Measurements from ENCODE around the gene SV2B. TPM values are rescaled to one million over a fixed set of nuclear protein-coding genes. Genes with fewer than 3 reads are reported as not detected.

The SV2B gene
- polyA plus RNA-seq, 1 donor (not counting 4 experiments of a cell fraction or from before 2014, with no cell fraction given): 0.04 TPM

DNA sequence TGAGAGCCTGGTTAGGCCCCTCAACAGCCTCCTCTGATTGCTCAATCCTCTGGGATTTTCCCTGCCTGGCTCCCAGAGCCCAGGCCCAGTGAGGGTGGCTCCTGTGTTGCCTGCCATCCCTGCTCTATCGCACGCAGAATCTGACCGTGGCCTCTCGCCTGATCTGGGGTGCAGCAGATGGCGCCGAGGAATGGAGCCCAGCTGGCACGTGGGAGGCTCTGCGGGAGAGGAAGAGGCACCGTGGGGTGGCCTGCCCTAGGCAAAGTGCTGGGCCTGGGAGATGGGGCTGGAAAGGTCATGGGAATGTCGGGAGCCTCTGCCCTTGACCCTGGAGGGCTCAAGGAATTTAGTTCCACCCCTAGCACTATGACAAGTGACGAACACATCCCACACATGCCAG lies 10.3 kb downstream of the SV2B start:
- no peak overlapping the region for H3K4me2 ChIP-seq (ENCODE audit: control insufficient read depth, extremely low read depth, insufficient read depth, low read depth, low read length)
- no peaks in the 10 kb centered on the region for H3K36me3 ChIP-seq (ENCODE audit: control insufficient read depth in 2 of 2, extremely low read depth in 1 of 2, insufficient read depth in 2 of 2, low read length in 2 of 2)
- no peaks in the 10 kb centered on the region for H3K9me1 ChIP-seq (ENCODE audit: control insufficient read depth, extremely low read depth, insufficient read depth, low read length)
- dilution Hi-C loops (cut with MboI; ENCODE audit: extremely low pct_ligation_motif_present, low sequenced_read_pairs): no loop called here
- H3K27me3 ChIP-seq (ENCODE audit: control insufficient read depth, extremely low read depth, insufficient read depth, low read length): no peaks in the 10 kb centered on the region
- DNase-seq (ENCODE audit: low read depth, low spot score) (no peak), FAIRE-seq (no peak)
- H3K79me2 ChIP-seq (ENCODE audit: control insufficient read depth, insufficient read depth, low read length): no peaks in the 10 kb centered on the region
- no peak overlapping the region for H3K4me3 ChIP-seq (ENCODE audit: control insufficient read depth in 2 of 3, extremely low read depth in 1 of 3, insufficient read depth in 2 of 3, low read depth in 1 of 3, low read length in 3 of 3)
- no peak overlapping the region for H3K27ac ChIP-seq (ENCODE audit: control insufficient read depth, insufficient read depth, low read length)
- no peak overlapping the region for H3K9ac ChIP-seq (ENCODE audit: control insufficient read depth, extremely low read depth, insufficient read depth, low read length)
- TF ChIP-seq, protein P1, sequence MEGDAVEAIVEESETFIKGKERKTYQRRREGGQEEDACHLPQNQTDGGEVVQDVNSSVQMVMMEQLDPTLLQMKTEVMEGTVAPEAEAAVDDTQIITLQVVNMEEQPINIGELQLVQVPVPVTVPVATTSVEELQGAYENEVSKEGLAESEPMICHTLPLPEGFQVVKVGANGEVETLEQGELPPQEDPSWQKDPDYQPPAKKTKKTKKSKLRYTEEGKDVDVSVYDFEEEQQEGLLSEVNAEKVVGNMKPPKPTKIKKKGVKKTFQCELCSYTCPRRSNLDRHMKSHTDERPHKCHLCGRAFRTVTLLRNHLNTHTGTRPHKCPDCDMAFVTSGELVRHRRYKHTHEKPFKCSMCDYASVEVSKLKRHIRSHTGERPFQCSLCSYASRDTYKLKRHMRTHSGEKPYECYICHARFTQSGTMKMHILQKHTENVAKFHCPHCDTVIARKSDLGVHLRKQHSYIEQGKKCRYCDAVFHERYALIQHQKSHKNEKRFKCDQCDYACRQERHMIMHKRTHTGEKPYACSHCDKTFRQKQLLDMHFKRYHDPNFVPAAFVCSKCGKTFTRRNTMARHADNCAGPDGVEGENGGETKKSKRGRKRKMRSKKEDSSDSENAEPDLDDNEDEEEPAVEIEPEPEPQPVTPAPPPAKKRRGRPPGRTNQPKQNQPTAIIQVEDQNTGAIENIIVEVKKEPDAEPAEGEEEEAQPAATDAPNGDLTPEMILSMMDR (optimal IDR thresholded peaks at IDR 0.05 in 1 of 3, IDR thresholded peaks at IDR 0.05 in 1 of 3, conservative IDR thresholded peaks at IDR 0.05 in 1 of 3; ENCODE audit: extremely low read depth in 1 of 3, insufficient read depth in 2 of 3, low read length in 3 of 3): no peak
- no peak for TF ChIP-seq EZH2 (IDR thresholded peaks at IDR 0.05; ENCODE audit: low read length)
- H2AFZ ChIP-seq (ENCODE audit: control insufficient read depth, low read length): no peak overlapping the region
- no peaks in the 10 kb centered on the region for H3K9me3 ChIP-seq (ENCODE audit: control insufficient read depth, low read depth, low read length)
- no peaks in the 10 kb centered on the region for H4K20me1 ChIP-seq (ENCODE audit: control insufficient read depth, extremely low read depth, insufficient read depth, low read length)
- no peaks in the 10 kb centered on the region for H3K4me1 ChIP-seq (ENCODE audit: control insufficient read depth, extremely low read depth, insufficient read depth, low read length)

DNA sequence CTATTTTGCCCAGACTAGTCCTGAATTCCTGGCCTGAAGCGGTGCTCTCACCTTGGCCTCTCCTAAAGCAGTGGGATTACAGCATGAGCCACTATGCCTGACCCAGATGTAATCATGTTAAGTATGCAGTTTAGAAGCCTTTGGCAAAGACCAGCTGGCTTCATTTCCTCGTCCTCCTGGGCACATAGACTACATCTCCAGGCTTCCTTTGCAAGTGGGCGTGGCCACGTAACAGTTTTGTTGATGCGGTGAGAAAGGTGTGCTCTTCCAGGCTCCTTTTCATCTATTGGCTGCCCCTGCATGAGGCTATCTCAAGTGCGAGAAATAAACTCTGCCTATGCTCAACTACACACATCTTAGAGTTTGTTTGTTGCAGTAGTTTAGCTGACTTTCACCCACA lies 13.0 kb downstream of the SV2B start:
- H3K4me1 ChIP-seq (ENCODE audit: control insufficient read depth, extremely low read depth, insufficient read depth, low read length): no peaks in the 10 kb centered on the region
- no peaks in the 10 kb centered on the region for H3K79me2 ChIP-seq (ENCODE audit: control insufficient read depth, insufficient read depth, low read length)
- no peak overlapping the region for H3K9ac ChIP-seq (ENCODE audit: control insufficient read depth, extremely low read depth, insufficient read depth, low read length)
- no peaks in the 10 kb centered on the region for H3K27me3 ChIP-seq (ENCODE audit: control insufficient read depth, extremely low read depth, insufficient read depth, low read length)
- H3K9me3 ChIP-seq (ENCODE audit: control insufficient read depth, low read depth, low read length): no peaks in the 10 kb centered on the region
- H3K36me3 ChIP-seq (ENCODE audit: control insufficient read depth in 2 of 2, extremely low read depth in 1 of 2, insufficient read depth in 2 of 2, low read length in 2 of 2): no peaks in the 10 kb centered on the region
- FAIRE-seq (no peak), DNase-seq (ENCODE audit: low read depth, low spot score) (no peak)
- no peak overlapping the region for H3K4me2 ChIP-seq (ENCODE audit: control insufficient read depth, extremely low read depth, insufficient read depth, low read depth, low read length)
- TF ChIP-seq, protein P1 (optimal IDR thresholded peaks at IDR 0.05 in 1 of 3, IDR thresholded peaks at IDR 0.05 in 1 of 3, conservative IDR thresholded peaks at IDR 0.05 in 1 of 3; ENCODE audit: extremely low read depth in 1 of 3, insufficient read depth in 2 of 3, low read length in 3 of 3): no peak
- no peak for TF ChIP-seq EZH2 (IDR thresholded peaks at IDR 0.05; ENCODE audit: low read length)
- no peak overlapping the region for H3K27ac ChIP-seq (ENCODE audit: control insufficient read depth, insufficient read depth, low read length)
- no peak overlapping the region for H2AFZ ChIP-seq (ENCODE audit: control insufficient read depth, low read length)
- no peaks in the 10 kb centered on the region for H4K20me1 ChIP-seq (ENCODE audit: control insufficient read depth, extremely low read depth, insufficient read depth, low read length)
- dilution Hi-C loops (cut with MboI; ENCODE audit: extremely low pct_ligation_motif_present, low sequenced_read_pairs): no loop called here
- no peaks in the 10 kb centered on the region for H3K9me1 ChIP-seq (ENCODE audit: control insufficient read depth, extremely low read depth, insufficient read depth, low read length)
- no peak overlapping the region for H3K4me3 ChIP-seq (ENCODE audit: control insufficient read depth in 2 of 3, extremely low read depth in 1 of 3, insufficient read depth in 2 of 3, low read depth in 1 of 3, low read length in 3 of 3)
